Endothelial cell of umbilical vein (primary cell): Measurements from ENCODE around the gene SLC25A1. TPM values are rescaled to one million over a fixed set of nuclear protein-coding genes. Genes with fewer than 3 reads are reported as not detected.

Experiments used
- BruUV-seq: library from RNA; stranded (reverse); fragments of 400-500 nt; replicated peaks from 2 replicates; lab custom pipeline; 2021; lab: Mats Ljungman, UMichigan
- CTCF ChIA-PET: fragments of 300-600, 350-600 bp; sonication (Branson Sonifier 250); formaldehyde crosslinking; loops from one replicate; lab custom pipeline; 2021; ENCODE audit warnings: antibody characterized with exemption, inconsistent platforms; lab: Charles Lee
- POLR2A ChIA-PET: fragments of 300-600, 350-600 bp; sonication (Branson Sonifier 250); formaldehyde crosslinking; loops from one replicate; lab custom pipeline; 2021; ENCODE audit warnings: antibody characterized with exemption, inconsistent platforms; lab: Charles Lee
- DNase-seq: peaks from one replicate; pipeline ENCODE4 v3.0.0-alpha.2; 2011; ENCODE audit warnings: low read depth, low spot score
- FAIRE-seq: peaks from 2 replicates; lab custom pipeline; 2011; peaks lifted over from hg19 to GRCh38; lab: Jason Lieb, UNC
- H2AFZ ChIP-seq: 2 replicates; pipeline ENCODE4 v1.6.0; 2012; ENCODE audit warnings: low read depth, low read length, control low read depth, inconsistent platforms
- H3K27ac ChIP-seq: 2 replicates; pipeline ENCODE4 v1.5.1; 2011; ENCODE audit warnings: low read depth, mild to moderate bottlenecking, control low read depth, low read length, moderate library complexity; ENCODE audit not compliant: insufficient read depth
- H3K27me3 ChIP-seq, 2 experiments: 2 replicates each; pipeline versions ENCODE4 v1.6.0 to v1.6.1; 2011; ENCODE audit warnings: low read length in 2 of 2, mixed read lengths in 1 of 2; ENCODE audit not compliant: control insufficient read depth in 2 of 2, insufficient read depth in 2 of 2
- H3K36me3 ChIP-seq, 2 experiments: 2 replicates in 1 of 2; 3 replicates in 1 of 2; pipeline ENCODE4 v1.5.1; 2011; ENCODE audit warnings: low read length in 2 of 2, mild to moderate bottlenecking in 1 of 2, moderate library complexity in 1 of 2; ENCODE audit not compliant: control insufficient read depth in 2 of 2, insufficient read depth in 2 of 2; ENCODE audit errors: extremely low read depth in 1 of 2
- H3K4me1 ChIP-seq: 3 replicates; pipeline ENCODE4 v1.5.1; 2011; ENCODE audit warnings: mild to moderate bottlenecking, low read length; ENCODE audit not compliant: control insufficient read depth, insufficient read depth; ENCODE audit errors: extremely low read depth
- H3K4me2 ChIP-seq: 2 replicates; pipeline ENCODE4 v1.6.1; 2011; ENCODE audit warnings: low read length, control low read depth, mixed read lengths; ENCODE audit not compliant: insufficient read depth
- H3K4me3 ChIP-seq, 3 experiments: fragments of 200-600 bp in 1 of 3; sonication (generic), shearing (Covaris generic) in 1 of 3; replicated peaks in 1 of 3; 2 replicates each; pipeline ENCODE4 v1.5.1; 2011 to 2016; ENCODE audit warnings: control low read depth in 3 of 3, low read length in 3 of 3, mild to moderate bottlenecking in 2 of 3, inconsistent platforms in 1 of 3, low read depth in 1 of 3, moderate library complexity in 1 of 3; ENCODE audit not compliant: insufficient read depth in 1 of 3
- H3K79me2 ChIP-seq: 2 replicates; pipeline ENCODE4 v1.6.0; 2012; ENCODE audit warnings: low read length, inconsistent platforms; ENCODE audit not compliant: control insufficient read depth, insufficient read depth
- H3K9ac ChIP-seq: replicated peaks from 2 replicates; pipeline ENCODE3; 2011; ENCODE audit warnings: low read length, control low read depth; ENCODE audit not compliant: insufficient read depth; ENCODE audit errors: extremely low read depth
- H3K9me1 ChIP-seq: replicated peaks from 3 replicates; pipeline ENCODE4 v1.6.0; 2011; ENCODE audit warnings: mild to moderate bottlenecking, low read length; ENCODE audit not compliant: control insufficient read depth, insufficient read depth; ENCODE audit errors: extremely low read depth
- H3K9me3 ChIP-seq: replicated peaks from 2 replicates; pipeline ENCODE4 v1.5.1; 2012; ENCODE audit warnings: low read length, inconsistent platforms; ENCODE audit not compliant: control insufficient read depth, insufficient read depth
- H4K20me1 ChIP-seq: replicated peaks from 2 replicates; pipeline ENCODE3; 2011; ENCODE audit warnings: mild to moderate bottlenecking, low read length; ENCODE audit not compliant: control insufficient read depth, insufficient read depth; ENCODE audit errors: extremely low read depth
- EZH2 ChIP-seq: IDR thresholded peaks from 2 replicates; pipeline ENCODE4 v1.6.1; 2012; ENCODE audit warnings: borderline replicate concordance, low read depth, mild to moderate bottlenecking, moderate library complexity, low read length, inconsistent platforms; ENCODE audit not compliant: severe bottlenecking
- FOS ChIP-seq: IDR thresholded peaks from 2 replicates; pipeline ENCODE4 v1.6.1; 2011; ENCODE audit warnings: mild to moderate bottlenecking, low read length, moderate library complexity, borderline replicate concordance; ENCODE audit not compliant: insufficient read depth
- GATA2 ChIP-seq: IDR thresholded peaks from 2 replicates; pipeline ENCODE4 v1.7.0; 2011; ENCODE audit warnings: low read depth, mild to moderate bottlenecking, moderate library complexity, mixed read lengths, low read length; ENCODE audit not compliant: insufficient read length, insufficient read depth
- JUN ChIP-seq: IDR thresholded peaks from 2 replicates; pipeline ENCODE4 v1.6.1; 2011; ENCODE audit warnings: borderline replicate concordance, low read depth; ENCODE audit not compliant: insufficient read length, insufficient read depth
- MYC ChIP-seq: IDR thresholded peaks from one replicate; pipeline ENCODE4 v1.6.1; 2011; ENCODE audit warnings: mild to moderate bottlenecking, low read depth, low read length
- POLR2A ChIP-seq: IDR thresholded peaks from 2 replicates; pipeline ENCODE4 v1.6.1; 2012; ENCODE audit warnings: low read depth, mild to moderate bottlenecking, control low read depth, low read length
- POLR2AphosphoS5 ChIP-seq: IDR thresholded peaks from 2 replicates; pipeline ENCODE4 v1.6.1; 2012; ENCODE audit warnings: low read depth, mild to moderate bottlenecking, control low read depth, low read length, moderate library complexity; ENCODE audit not compliant: insufficient read depth
- dilution Hi-C: fragments of 300-500 bp; cut with MboI; formaldehyde crosslinking; loops from one replicate; pipeline ENCODE4 v1.15.0; 2019; ENCODE audit warnings: low sequenced_read_pairs; ENCODE audit not compliant: extremely low pct_ligation_motif_present
- intact Hi-C: fragments of 100-400 bp; cut with micrococcal nuclease; formaldehyde crosslinking; loops from one replicate; pipeline ENCODE4 v1.10.0; 2022
- polyA plus RNA-seq, 4 experiments: library from polyadenylated mRNA; depleted of rRNA in 3 of 4; stranded (reverse) in 3 of 4; unstranded in 1 of 4; fragments of >200 nt; gene quantifications; 2 replicates each; pipeline versions ENCODE4 v1.2.1 to v1.2.3, GENCODE V29; 2011 to 2012; ENCODE audit warnings: missing spikeins in 1 of 4
- total RNA-seq: library from RNA; stranded (reverse); gene quantifications from 2 replicates; pipeline ENCODE4 v1.2.3, GENCODE V29; 2021
- TF ChIP-seq, protein P1 (sequence below), 2 donors: IDR thresholded peaks; 1 replicate in 1 of 2; 2 replicates in 1 of 2; pipeline ENCODE4 v1.5.1; 2011; ENCODE audit warnings: low read length in 2 of 2, mild to moderate bottlenecking in 2 of 2, moderate library complexity in 2 of 2, control low read depth in 1 of 2, inconsistent platforms in 1 of 2, low read depth in 1 of 2; ENCODE audit not compliant: insufficient read depth in 1 of 2; ENCODE audit errors: extremely low read depth in 1 of 2
- TF ChIP-seq, protein P2 (sequence below): IDR thresholded peaks from 2 replicates; pipeline ENCODE4 v1.6.1; 2011; ENCODE audit not compliant: insufficient read depth, insufficient read length

SLC25A1 gene
- total and polyA plus RNA-seq, 2 donors (not counting 3 experiments of a cell fraction or from before 2014, with no cell fraction given) = 80.0 to 94.5 TPM

DNA sequence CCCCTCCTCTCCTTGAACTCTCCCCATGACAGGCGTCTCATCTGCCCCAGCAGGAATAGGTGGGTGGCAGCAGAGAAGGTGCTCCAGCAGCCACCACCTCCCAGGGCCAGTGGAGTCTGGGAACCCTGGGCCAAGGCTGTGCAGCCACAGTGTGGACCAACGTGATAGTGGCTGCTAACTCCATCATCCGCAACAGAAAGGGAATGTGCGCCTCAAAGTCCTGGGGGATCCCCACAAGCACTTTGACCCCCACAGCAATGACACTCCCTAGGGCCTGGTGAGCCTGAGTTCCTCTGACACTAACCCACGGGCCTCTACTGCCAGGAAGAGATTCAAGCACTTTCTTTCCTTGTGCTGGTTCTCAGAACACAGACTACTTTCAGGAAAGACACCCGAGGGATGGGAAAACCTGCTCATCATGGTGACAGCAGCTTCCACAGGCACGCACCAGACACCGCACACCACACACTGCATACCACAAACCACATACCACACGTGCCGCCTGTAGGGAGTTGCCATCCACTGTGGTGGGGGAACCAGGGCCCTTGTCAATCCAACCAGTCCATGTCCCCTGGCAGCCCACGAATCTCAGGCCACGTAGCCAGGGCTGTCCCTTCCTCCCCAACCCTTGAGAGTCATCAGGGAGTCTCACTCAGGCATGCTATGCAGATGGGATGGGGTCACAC is 3.4 kb upstream of the SLC25A1 start:
- TF ChIP-seq FOS (no peak), JUN (no peak), EZH2 (no peak), MYC (no peak), POLR2AphosphoS5 (no peak), POLR2A (no peak), GATA2 (no peak)
- TF ChIP-seq, protein P1, sequence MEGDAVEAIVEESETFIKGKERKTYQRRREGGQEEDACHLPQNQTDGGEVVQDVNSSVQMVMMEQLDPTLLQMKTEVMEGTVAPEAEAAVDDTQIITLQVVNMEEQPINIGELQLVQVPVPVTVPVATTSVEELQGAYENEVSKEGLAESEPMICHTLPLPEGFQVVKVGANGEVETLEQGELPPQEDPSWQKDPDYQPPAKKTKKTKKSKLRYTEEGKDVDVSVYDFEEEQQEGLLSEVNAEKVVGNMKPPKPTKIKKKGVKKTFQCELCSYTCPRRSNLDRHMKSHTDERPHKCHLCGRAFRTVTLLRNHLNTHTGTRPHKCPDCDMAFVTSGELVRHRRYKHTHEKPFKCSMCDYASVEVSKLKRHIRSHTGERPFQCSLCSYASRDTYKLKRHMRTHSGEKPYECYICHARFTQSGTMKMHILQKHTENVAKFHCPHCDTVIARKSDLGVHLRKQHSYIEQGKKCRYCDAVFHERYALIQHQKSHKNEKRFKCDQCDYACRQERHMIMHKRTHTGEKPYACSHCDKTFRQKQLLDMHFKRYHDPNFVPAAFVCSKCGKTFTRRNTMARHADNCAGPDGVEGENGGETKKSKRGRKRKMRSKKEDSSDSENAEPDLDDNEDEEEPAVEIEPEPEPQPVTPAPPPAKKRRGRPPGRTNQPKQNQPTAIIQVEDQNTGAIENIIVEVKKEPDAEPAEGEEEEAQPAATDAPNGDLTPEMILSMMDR (IDR thresholded peaks at IDR 0.05; ENCODE audit: extremely low read depth in 1 of 2, insufficient read depth in 1 of 2, low read depth in 1 of 2, low read length in 2 of 2) = no peak
- TF ChIP-seq, protein P2, sequence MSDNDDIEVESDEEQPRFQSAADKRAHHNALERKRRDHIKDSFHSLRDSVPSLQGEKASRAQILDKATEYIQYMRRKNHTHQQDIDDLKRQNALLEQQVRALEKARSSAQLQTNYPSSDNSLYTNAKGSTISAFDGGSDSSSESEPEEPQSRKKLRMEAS = no peak
- Histone ChIP-seq H3K9ac (no peak overlapping the region), H4K20me1 (no peaks in the 10 kb centered on the region), H3K4me3 (no peak overlapping the region), H3K4me1 (peaks cover 7% of the 10 kb centered on the region), H3K9me3 (no peaks in the 10 kb centered on the region), H3K79me2 (peaks cover 8% of the 10 kb centered on the region), H3K4me2 (no peak overlapping the region), H3K27ac (no peak overlapping the region), H3K9me1 (no peaks in the 10 kb centered on the region), H2AFZ (no peak overlapping the region), H3K36me3 (no peaks in the 10 kb centered on the region), H3K27me3 (no peaks in the 10 kb centered on the region)
- DNase-seq = no peak
- BruUV-seq = no TSS peak
- CTCF ChIA-PET = interaction anchor here (3.5 kb wide), 1 partner anchor 448 kb away, joined by 25 read pairs; no protein-coding TSS in a partner anchor
- POLR2A ChIA-PET = no interaction called here
- FAIRE-seq = no peak
- dilution Hi-C loops (no loop called here), intact Hi-C loops (no loop called here)
